K562 (cell line): ENCODE measurements around the gene AGAP1. TPM values are rescaled to one million over a fixed set of nuclear protein-coding genes. Genes with fewer than 3 reads are reported as not detected.

Experiments used
- ATAC-seq: fragments of 200-7000 bp; cut with Tn5 transposase; 3 replicates; pipeline ENCODE4 v1.9.1; 2020; ENCODE audit warnings: moderate library complexity
- BruUV-seq: library from RNA; stranded (reverse); fragments of 400-500 nt; replicated peaks from 2 replicates; lab custom pipeline; 2021; lab: Mats Ljungman, UMichigan
- CTCF ChIA-PET: fragments of 300-600 bp; formaldehyde crosslinking; extraction: SDS; loops from one replicate; lab custom pipeline; 2021; ENCODE audit warnings: low intra/inter-chr PET ratio; lab: Yijun Ruan, JAX
- POLR2A ChIA-PET: fragments of 300-600, 350-650 bp; sonication (Branson Sonifier 250); formaldehyde crosslinking; extraction: SDS; loops from one replicate; lab custom pipeline; 2021; ENCODE audit warnings: antibody characterized with exemption, inconsistent platforms; lab: Yijun Ruan, JAX
- DNase-seq, 4 experiments: peaks; one replicate each; pipeline versions ENCODE4 v3.0.0 to v3.0.0-alpha.2; 2011 to 2018; ENCODE audit warnings: low spot score in 3 of 4, mixed read lengths in 3 of 4; ENCODE audit errors: extremely low read depth in 1 of 4
- FAIRE-seq: peaks from 2 replicates; lab custom pipeline; 2011; peaks lifted over from hg19 to GRCh38; lab: Jason Lieb, UNC
- H2AFZ ChIP-seq: 2 replicates; pipeline ENCODE4 v1.6.0; 2011; ENCODE audit warnings: low read depth, low read length, control low read depth, inconsistent platforms
- H3K27ac ChIP-seq: fragments of 200-600 bp; 3 replicates; pipeline ENCODE4 v1.8.0; 2011; ENCODE audit warnings: low read depth, mild to moderate bottlenecking, control low read depth, inconsistent platforms, low read length, moderate library complexity, mixed read lengths; ENCODE audit errors: extremely low read depth
- H3K27me3 ChIP-seq, 2 experiments: fragments of 300-600 bp in 1 of 2; 2 replicates in 1 of 2; 3 replicates in 1 of 2; pipeline versions ENCODE4 v1.6.0 to v1.8.0; 2011; ENCODE audit warnings: inconsistent platforms in 2 of 2, low read length in 2 of 2, mild to moderate bottlenecking in 1 of 2, mixed read lengths in 1 of 2, moderate library complexity in 1 of 2; ENCODE audit not compliant: control insufficient read depth in 2 of 2, insufficient read depth in 2 of 2
- H3K36me3 ChIP-seq: fragments of 300-600 bp; 3 replicates; pipeline ENCODE4 v1.8.0; 2011; ENCODE audit warnings: mild to moderate bottlenecking, low read length, inconsistent platforms; ENCODE audit not compliant: control insufficient read depth, insufficient read depth
- H3K4me1 ChIP-seq, 2 experiments: fragments of 200-600 bp in 1 of 2; replicated peaks in 1 of 2; 2 replicates in 1 of 2; 3 replicates in 1 of 2; pipeline versions ENCODE4 v1.5.1 to v1.8.0; 2011; ENCODE audit warnings: inconsistent platforms in 2 of 2, low read length in 2 of 2, mild to moderate bottlenecking in 1 of 2, mixed read lengths in 1 of 2, moderate library complexity in 1 of 2; ENCODE audit not compliant: control insufficient read depth in 2 of 2, insufficient read depth in 2 of 2
- H3K4me2 ChIP-seq: 2 replicates; pipeline ENCODE4 v1.6.1; 2011; ENCODE audit warnings: low read length, control low read depth, inconsistent platforms, mixed read lengths; ENCODE audit not compliant: insufficient read depth
- H3K4me3 ChIP-seq: fragments of 200-600 bp; sonication (generic), shearing (Covaris generic); 2 replicates; pipeline ENCODE4 v1.5.1; 2016; ENCODE audit warnings: control low read depth, inconsistent platforms
- H3K79me2 ChIP-seq: fragments of 200-600 bp; 3 replicates; pipeline ENCODE4 v1.8.0; 2011; ENCODE audit warnings: low read length, inconsistent platforms; ENCODE audit not compliant: control insufficient read depth, insufficient read depth
- H3K9ac ChIP-seq, 2 experiments: 2 replicates each; pipeline versions ENCODE4 v1.6.0 to v1.6.1; 2011; ENCODE audit warnings: low read depth in 2 of 2, low read length in 2 of 2, control low read depth in 1 of 2, inconsistent platforms in 1 of 2, mild to moderate bottlenecking in 1 of 2, mixed read lengths in 1 of 2; ENCODE audit not compliant: insufficient read depth in 1 of 2
- H3K9me1 ChIP-seq: one replicate; pipeline ENCODE4 v1.6.0; 2011; ENCODE audit warnings: inconsistent platforms, mild to moderate bottlenecking, low read length, moderate library complexity; ENCODE audit not compliant: control insufficient read depth, insufficient read depth
- H3K9me3 ChIP-seq: replicated peaks from 2 replicates; pipeline ENCODE4 v1.5.1; 2011; ENCODE audit warnings: low read depth, low read length, inconsistent platforms; ENCODE audit not compliant: control insufficient read depth, insufficient read depth
- H4K20me1 ChIP-seq: replicated peaks from 2 replicates; pipeline ENCODE4 v1.6.1; 2011; ENCODE audit warnings: low read length, inconsistent platforms, mixed read lengths; ENCODE audit not compliant: control insufficient read depth, insufficient read depth
- HLTF ChIP-seq: fragments of 450-650 bp; IDR thresholded peaks from 2 replicates; pipeline ENCODE4 v1.6.1; 2016
- HMG20B ChIP-seq: fragments of 250-450 bp; sonication (Bioruptor Pico); IDR thresholded peaks from 2 replicates; pipeline ENCODE4 v1.5.0; 2021; ENCODE audit warnings: mild to moderate bottlenecking
- MYBL2 ChIP-seq, 2 experiments: fragments of 450-650 bp in 1 of 2; sonication (generic) in 1 of 2; formaldehyde crosslinking in 1 of 2; IDR thresholded peaks; 2 replicates each; pipeline versions ENCODE4 v1.6.1 to v1.8.1; 2017 to 2022; ENCODE audit warnings: borderline replicate concordance in 1 of 2, inconsistent platforms in 1 of 2, low read depth in 1 of 2, mild to moderate bottlenecking in 1 of 2, missing genetic modification reagents in 1 of 2, moderate library complexity in 1 of 2
- PCBP1 ChIP-seq: fragments of 200-400 bp; formaldehyde crosslinking; IDR thresholded peaks from 2 replicates; pipeline ENCODE4 v1.6.1; 2018; ENCODE audit warnings: mild to moderate bottlenecking, low read depth, low read length; ENCODE audit not compliant: poor library complexity, severe bottlenecking
- TCF7L2 ChIP-seq: fragments of 150-350 bp; IDR thresholded peaks from 2 replicates; pipeline ENCODE4 v1.6.1; 2016; ENCODE audit warnings: low read depth, mild to moderate bottlenecking, low read length, moderate library complexity
- WGBS: fragments of 100-300 bp; shearing (Covaris generic); methylation state at CpG from one replicate; pipeline ENCODE4 v1.1.6; 2016; ENCODE audit warnings: low coverage, mixed read lengths; ENCODE audit not compliant: insufficient coverage; ENCODE audit errors: missing lambda C conversion rate; 5-methylcytosine and 5-hydroxymethylcytosine counted together
- in situ Hi-C: fragments of 300-500 bp; cut with MboI; formaldehyde crosslinking; loops from 4 replicates; pipeline ENCODE4 v1.15.0; 2018; ENCODE audit warnings: inconsistent platforms, mixed read lengths
- intact Hi-C: fragments of 100-400 bp; cut with micrococcal nuclease; formaldehyde crosslinking; loops from 2 replicates; pipeline ENCODE4 v1.14.2; 2022
- polyA plus RNA-seq, 8 experiments: library from polyadenylated mRNA; depleted of rRNA in 4 of 8; stranded (reverse) in 5 of 8; unstranded in 3 of 8; fragments of >200 nt; fragmentation: Nextera tagmentation in 2 of 8; fragmentation: Illumina TruSeq in 1 of 8; extraction: Ambion mirVana in 2 of 8; extraction: Trizol in 1 of 8; gene quantifications; 2 replicates each; pipeline versions ENCODE4 v1.2.1 to v1.2.3, GENCODE V29; 2011 to 2014; ENCODE audit warnings: inconsistent platforms in 1 of 8, missing spikeins in 1 of 8
- total RNA-seq, 7 experiments: library from RNA; depleted of rRNA in 6 of 7; stranded (reverse); fragments of >200 nt in 6 of 7; fragmentation: Illumina TruSeq in 2 of 7; extraction: Trizol in 2 of 7; gene quantifications; 2 replicates each; pipeline versions ENCODE4 v1.2.1 to v1.2.3, GENCODE V29; 2011 to 2021; ENCODE audit warnings: low replicate concordance in 1 of 7
- TF ChIP-seq, protein P1 (sequence below): sonication (generic); formaldehyde crosslinking; IDR thresholded peaks from 2 replicates; pipeline ENCODE4 v1.8.0; 2022; ENCODE audit warnings: mild to moderate bottlenecking, missing genetic modification reagents

Gene AGAP1
- total and polyA plus RNA-seq, 9 of the 15 experiments (the other 6 are each of a cell fraction or from before 2014, with no cell fraction given): 1.3 to 24.0 (median 10.6) TPM

GRCh38 chr2:235596272-235596671 is 102.4 kb downstream of the AGAP1 start:
- WGBS: 87% methylated on average over 3 of the region's 4 CpGs
- H4K20me1 ChIP-seq: peaks cover 11% of the 10 kb centered on the region
- intact Hi-C loops (no loop called here), in situ Hi-C loops (no loop called here)
- H2AFZ ChIP-seq: no peak overlapping the region
- no peak overlapping the region for H3K27ac ChIP-seq
- H3K9ac ChIP-seq: no peak overlapping the region
- no peaks in the 10 kb centered on the region for H3K9me3 ChIP-seq
- peaks cover 69% of the 10 kb centered on the region for H3K79me2 ChIP-seq
- CTCF ChIA-PET: interaction anchor here (1.0 to 1.8 kb wide), 3 partner anchors 150 to 460 kb away, joined by 3 to 19 read pairs (median 11); no protein-coding TSS in a partner anchor
- no peak for FAIRE-seq
- H3K36me3 ChIP-seq: no peaks in the 10 kb centered on the region
- no peaks in the 10 kb centered on the region for H3K27me3 ChIP-seq
- no peaks in the 10 kb centered on the region for H3K9me1 ChIP-seq
- no peak overlapping the region for H3K4me3 ChIP-seq
- H3K4me2 ChIP-seq: no peak overlapping the region
- no peak for ATAC-seq
- TF ChIP-seq, protein P1, sequence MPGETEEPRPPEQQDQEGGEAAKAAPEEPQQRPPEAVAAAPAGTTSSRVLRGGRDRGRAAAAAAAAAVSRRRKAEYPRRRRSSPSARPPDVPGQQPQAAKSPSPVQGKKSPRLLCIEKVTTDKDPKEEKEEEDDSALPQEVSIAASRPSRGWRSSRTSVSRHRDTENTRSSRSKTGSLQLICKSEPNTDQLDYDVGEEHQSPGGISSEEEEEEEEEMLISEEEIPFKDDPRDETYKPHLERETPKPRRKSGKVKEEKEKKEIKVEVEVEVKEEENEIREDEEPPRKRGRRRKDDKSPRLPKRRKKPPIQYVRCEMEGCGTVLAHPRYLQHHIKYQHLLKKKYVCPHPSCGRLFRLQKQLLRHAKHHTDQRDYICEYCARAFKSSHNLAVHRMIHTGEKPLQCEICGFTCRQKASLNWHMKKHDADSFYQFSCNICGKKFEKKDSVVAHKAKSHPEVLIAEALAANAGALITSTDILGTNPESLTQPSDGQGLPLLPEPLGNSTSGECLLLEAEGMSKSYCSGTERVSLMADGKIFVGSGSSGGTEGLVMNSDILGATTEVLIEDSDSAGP (CRISPR knock-in tag): no peak
- TF ChIP-seq HLTF: no peak
- no peak for TF ChIP-seq HMG20B
- TF ChIP-seq TCF7L2: no peak
- no peak for TF ChIP-seq MYBL2 (IDR thresholded peaks at IDR 0.05; ENCODE audit: low read depth)
- TF ChIP-seq MYBL2 (CRISPR knock-in tag; IDR thresholded peaks at IDR 0.05; ENCODE audit: borderline replicate concordance): no peak
- TF ChIP-seq PCBP1: no peak
- TF ChIP-seq, all 486 proteins: peak for 0
- POLR2A ChIA-PET: interaction anchor here (0.9 kb wide), 1 partner anchor 150 kb away, joined by 3 read pairs; no protein-coding TSS in a partner anchor
- no TSS peak for BruUV-seq
- H3K4me1 ChIP-seq: peaks cover 0 to 4% of the 10 kb centered on the region in 2 experiments; a peak in 2 of 5 replicates
- DNase-seq: no peak
